Tibial nerve (tissue), 4 donors: ENCODE results near the gene TWSG1.
A peak's percentile ranks its signal among the peaks of the same experiment; 100 is the strongest.

Experiments used
- EP300 ChIP-seq, 2 donors: sonication (generic); formaldehyde crosslinking; IDR thresholded peaks; one replicate each; pipeline ENCODE4 v1.6.1; 2017; ENCODE audit warnings: antibody characterized with exemption in 2 of 2, mild to moderate bottlenecking in 1 of 2
- POLR2A ChIP-seq, 2 donors: fragments of 450-650 bp; IDR thresholded peaks; one replicate each; pipeline ENCODE4 v1.6.1; 2017; ENCODE audit warnings: antibody characterized with exemption in 2 of 2, mild to moderate bottlenecking in 2 of 2, moderate library complexity in 2 of 2
- TF ChIP-seq, protein P1 (sequence below), 5 experiments: fragments of 200-600 bp in 3 of 5; fragments of 450-650 bp in 2 of 5; sonication (generic) in 3 of 5; IDR thresholded peaks; one replicate each; pipeline ENCODE4 v1.5.1; 2016 to 2019; ENCODE audit warnings: antibody characterized with exemption in 5 of 5, mild to moderate bottlenecking in 3 of 5, moderate library complexity in 2 of 5

DNA sequence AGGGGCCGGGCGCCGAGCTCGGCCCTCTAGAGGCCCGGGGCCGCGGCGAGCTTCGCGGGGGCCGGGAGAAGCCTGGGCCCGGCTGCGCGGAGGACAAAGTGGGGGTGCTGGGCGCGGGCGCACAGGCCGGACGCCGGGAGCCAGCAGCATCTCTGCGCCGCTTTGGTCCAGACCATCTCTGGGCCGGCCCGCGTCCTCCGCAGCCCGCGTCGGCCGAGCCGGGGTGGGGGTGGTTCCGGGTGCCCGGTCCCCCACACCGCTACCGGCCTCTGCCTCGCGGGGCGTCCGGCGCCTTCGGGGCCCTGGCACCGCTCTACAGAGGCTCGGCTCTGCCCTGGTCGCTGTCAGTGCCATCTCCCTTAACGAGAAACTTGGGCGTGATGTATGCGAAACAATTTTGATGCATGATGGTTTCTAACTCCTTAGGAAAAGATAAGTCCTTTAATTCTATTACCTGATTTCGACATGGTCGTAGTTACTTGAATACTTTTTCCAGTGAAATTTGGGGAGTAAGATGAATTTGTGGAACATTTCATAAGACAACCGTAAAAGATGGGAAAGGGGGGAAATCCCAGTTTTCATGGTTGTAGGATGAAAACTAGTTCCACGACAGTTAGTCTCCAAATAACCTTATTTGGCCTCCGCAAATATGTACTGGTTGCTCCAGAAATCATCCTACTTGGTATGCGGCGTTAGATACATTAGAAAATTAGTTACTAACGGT is 562 bp downstream of the TWSG1 start:
- TF ChIP-seq, protein P1, sequence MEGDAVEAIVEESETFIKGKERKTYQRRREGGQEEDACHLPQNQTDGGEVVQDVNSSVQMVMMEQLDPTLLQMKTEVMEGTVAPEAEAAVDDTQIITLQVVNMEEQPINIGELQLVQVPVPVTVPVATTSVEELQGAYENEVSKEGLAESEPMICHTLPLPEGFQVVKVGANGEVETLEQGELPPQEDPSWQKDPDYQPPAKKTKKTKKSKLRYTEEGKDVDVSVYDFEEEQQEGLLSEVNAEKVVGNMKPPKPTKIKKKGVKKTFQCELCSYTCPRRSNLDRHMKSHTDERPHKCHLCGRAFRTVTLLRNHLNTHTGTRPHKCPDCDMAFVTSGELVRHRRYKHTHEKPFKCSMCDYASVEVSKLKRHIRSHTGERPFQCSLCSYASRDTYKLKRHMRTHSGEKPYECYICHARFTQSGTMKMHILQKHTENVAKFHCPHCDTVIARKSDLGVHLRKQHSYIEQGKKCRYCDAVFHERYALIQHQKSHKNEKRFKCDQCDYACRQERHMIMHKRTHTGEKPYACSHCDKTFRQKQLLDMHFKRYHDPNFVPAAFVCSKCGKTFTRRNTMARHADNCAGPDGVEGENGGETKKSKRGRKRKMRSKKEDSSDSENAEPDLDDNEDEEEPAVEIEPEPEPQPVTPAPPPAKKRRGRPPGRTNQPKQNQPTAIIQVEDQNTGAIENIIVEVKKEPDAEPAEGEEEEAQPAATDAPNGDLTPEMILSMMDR (IDR thresholded peaks at IDR 0.05): peak in 1 of 5 experiments; percentile 61
- TF ChIP-seq EP300 (IDR thresholded peaks at IDR 0.05) (no peak), POLR2A (IDR thresholded peaks at IDR 0.05) (peak in 1 of 2 donors; percentile 3)
